Measurements from ENCODE around the gene NSUN2. TPM values are rescaled to one million over a fixed set of nuclear protein-coding genes. Genes with fewer than 3 reads are reported as not detected.

NSUN2 gene
- total and polyA plus RNA-seq, 2 donors (not counting 3 experiments of a cell fraction or from before 2014, with no cell fraction given): 53.7 to 73.0 TPM

DNA sequence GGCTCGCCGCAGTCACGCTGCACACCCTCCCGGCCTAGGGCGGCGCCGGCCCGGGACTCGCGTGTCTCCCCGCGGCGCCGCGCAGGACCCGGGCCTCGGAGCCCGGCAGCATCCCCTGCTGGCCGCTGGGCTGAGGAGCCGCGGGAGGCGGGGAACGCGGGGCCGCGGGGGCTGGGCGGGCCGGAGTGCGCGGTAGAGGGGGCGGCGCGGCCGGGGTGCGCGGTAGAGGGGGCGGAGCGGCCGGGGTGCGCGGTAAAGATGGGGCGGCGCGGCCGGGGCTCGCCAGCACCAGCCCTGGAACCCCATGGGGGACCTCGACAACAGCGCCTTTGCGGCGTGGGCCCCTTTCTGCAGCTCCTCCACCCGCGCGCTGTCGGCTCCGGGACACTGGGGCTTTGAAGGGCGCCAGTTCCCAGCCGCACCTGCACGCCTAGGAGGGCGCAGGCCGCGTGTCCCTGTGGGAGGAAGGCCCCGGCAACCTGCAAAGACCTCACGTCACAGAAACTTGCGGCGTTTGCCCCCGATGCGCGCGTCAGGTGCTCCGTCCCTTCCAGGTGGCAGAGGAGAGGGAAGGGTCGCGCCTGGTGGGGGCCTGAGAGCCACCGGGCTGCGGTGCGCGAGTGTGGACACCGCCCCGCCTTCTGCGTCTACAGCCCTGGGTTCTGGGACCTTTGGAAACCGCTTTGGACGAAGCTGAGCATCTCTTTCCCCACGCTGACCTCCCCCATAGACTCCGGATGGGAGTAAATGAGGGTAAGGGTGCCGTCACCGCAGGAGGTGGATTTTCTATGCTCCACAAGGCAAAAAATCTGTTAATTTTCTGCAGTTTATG lies 49.6 kb downstream of the NSUN2 start:
- H3K9me1 ChIP-seq (replicated peaks; ENCODE audit: control insufficient read depth, extremely low read depth, insufficient read depth, low read length): no peaks in the 10 kb centered on the region
- DNase-seq (ENCODE audit: low read depth, low spot score) (no peak), FAIRE-seq (no peak)
- H3K9ac ChIP-seq (replicated peaks; ENCODE audit: extremely low read depth, insufficient read depth, low read length): no peak overlapping the region
- H3K4me1 ChIP-seq (ENCODE audit: control insufficient read depth, extremely low read depth, insufficient read depth, low read length): peaks cover 13% of the 10 kb centered on the region
- peak overlapping the region; percentile 35 for H3K4me2 ChIP-seq (ENCODE audit: insufficient read depth, low read length)
- H4K20me1 ChIP-seq (replicated peaks; ENCODE audit: control insufficient read depth, extremely low read depth, insufficient read depth, low read length): no peaks in the 10 kb centered on the region
- CTCF ChIA-PET: interaction anchor here (1.6 to 2.1 kb wide), 2 partner anchors 12 to 1086 kb away, joined by 6 to 13 read pairs; no protein-coding TSS in a partner anchor
- TF ChIP-seq CTCF (IDR thresholded peaks at IDR 0.05; ENCODE audit: extremely low read depth in 1 of 2, insufficient read depth in 1 of 2, low read depth in 1 of 2, low read length in 2 of 2) (peak; percentile 35 to 41), EZH2 (IDR thresholded peaks at IDR 0.05; ENCODE audit: borderline replicate concordance, low read depth, low read length, severe bottlenecking) (peak; percentile 37), POLR2A (IDR thresholded peaks at IDR 0.05; ENCODE audit: low read depth, low read length) (no peak)
- H2AFZ ChIP-seq (ENCODE audit: low read depth, low read length): peak overlapping the region; percentile 39
- BruUV-seq (replicated peaks): no TSS peak
- no peaks in the 10 kb centered on the region for H3K9me3 ChIP-seq (replicated peaks; ENCODE audit: control insufficient read depth, insufficient read depth, low read length)
- intact Hi-C loops (cut with micrococcal nuclease): loop anchor here (10.0 kb wide), 1 partner anchor 208 kb away; the partner anchor contains the start of gene MED10
- H3K27ac ChIP-seq (ENCODE audit: insufficient read depth, low read depth, low read length): no peak overlapping the region
- POLR2A ChIA-PET: no interaction called here
- no peaks in the 10 kb centered on the region for H3K36me3 ChIP-seq (ENCODE audit: control insufficient read depth in 2 of 2, extremely low read depth in 1 of 2, insufficient read depth in 2 of 2, low read length in 2 of 2)
- dilution Hi-C loops (cut with MboI; ENCODE audit: extremely low pct_ligation_motif_present, low sequenced_read_pairs): no loop called here
- no peaks in the 10 kb centered on the region for H3K79me2 ChIP-seq (ENCODE audit: control insufficient read depth, insufficient read depth, low read length)
- H3K4me3 ChIP-seq (replicated peaks in 1 of 3; ENCODE audit: insufficient read depth in 1 of 3, low read depth in 1 of 3, low read length in 3 of 3): peak overlapping the region in 1 of 3 experiments; percentile 11
- peaks cover 25 to 30% of the 10 kb centered on the region in 2 experiments for H3K27me3 ChIP-seq (ENCODE audit: control insufficient read depth in 2 of 2, insufficient read depth in 2 of 2, low read length in 2 of 2)
